Thoracic aorta (tissue), 2 donors: Measurements from ENCODE around the gene ADAMTS17. TPM values are rescaled to one million over a fixed set of nuclear protein-coding genes. Genes with fewer than 3 reads are reported as not detected.
"Not testable (repeated sequence)": the region's sequence is repeated elsewhere in the genome, so short reads cannot be mapped to it uniquely, and the experiment has no call there.

Experiments used
- ATAC-seq: fragments of 150-250 bp; one replicate; pipeline ENCODE4 v1.8.0; 2017; ENCODE audit warnings: low read depth; ENCODE audit not compliant: insufficient number of reproducible peaks, low FRiP score
- DNase-seq: peaks from one replicate; pipeline ENCODE4 v3.0.0-alpha.2; 2020; ENCODE audit warnings: low spot score
- H3K27ac ChIP-seq, 2 donors: fragments of 200-600 bp; sonication (generic); 1 replicate in 1 of 2; 2 replicates in 1 of 2; pipeline ENCODE4 v1.5.1; 2016; ENCODE audit warnings: mild to moderate bottlenecking in 2 of 2, moderate library complexity in 2 of 2
- H3K27me3 ChIP-seq: fragments of 200-600 bp; sonication (generic); replicated peaks from 2 replicates; pipeline ENCODE4 v1.6.0; 2016; ENCODE audit warnings: mild to moderate bottlenecking; ENCODE audit not compliant: insufficient read depth
- H3K36me3 ChIP-seq: fragments of 200-600 bp; sonication (generic); one replicate; pipeline ENCODE4 v1.5.1; 2016
- H3K4me1 ChIP-seq, 2 donors: fragments of 200-600 bp; sonication (generic); 1 replicate in 1 of 2; 2 replicates in 1 of 2; pipeline versions ENCODE4 v1.5.1 to v1.6.0; 2016; ENCODE audit warnings: low read depth in 2 of 2, mild to moderate bottlenecking in 1 of 2; ENCODE audit not compliant: control insufficient read depth in 1 of 2
- H3K4me3 ChIP-seq: fragments of 200-600 bp; sonication (generic); 2 replicates; pipeline ENCODE4 v1.5.1; 2016; ENCODE audit warnings: mild to moderate bottlenecking
- H3K9me3 ChIP-seq: fragments of 200-600 bp; sonication (generic); 2 replicates; pipeline ENCODE4 v1.5.1; 2016
- CTCF ChIP-seq: fragments of 200-600 bp; sonication (generic); IDR thresholded peaks from one replicate; pipeline ENCODE4 v1.5.1; 2019; ENCODE audit warnings: antibody characterized with exemption
- total RNA-seq, 2 donors: library from RNA; depleted of rRNA; stranded (reverse); fragments of >200 nt; gene quantifications; one replicate each; pipeline versions ENCODE4 v1.1.0 to v1.2.3, GENCODE V29; 2016

ADAMTS17 gene
- total RNA-seq, 2 donors from 2014 or later: 2.8 to 8.1 TPM

- Histone ChIP-seq H3K4me3 (no peak overlapping the region), H3K36me3 (no peaks in the 10 kb centered on the region), H3K9me3 (no peaks in the 10 kb centered on the region), H3K4me1 (no peaks in the 10 kb centered on the region), H3K27me3 (no peaks in the 10 kb centered on the region), H3K27ac (no peak overlapping the region)
- ATAC-seq (no peak), DNase-seq (no peak)
- TF ChIP-seq CTCF: no peak
These were observed 249.7 kb downstream of the ADAMTS17 start for GRCh38 chr15:100092034-100092433.

DNA sequence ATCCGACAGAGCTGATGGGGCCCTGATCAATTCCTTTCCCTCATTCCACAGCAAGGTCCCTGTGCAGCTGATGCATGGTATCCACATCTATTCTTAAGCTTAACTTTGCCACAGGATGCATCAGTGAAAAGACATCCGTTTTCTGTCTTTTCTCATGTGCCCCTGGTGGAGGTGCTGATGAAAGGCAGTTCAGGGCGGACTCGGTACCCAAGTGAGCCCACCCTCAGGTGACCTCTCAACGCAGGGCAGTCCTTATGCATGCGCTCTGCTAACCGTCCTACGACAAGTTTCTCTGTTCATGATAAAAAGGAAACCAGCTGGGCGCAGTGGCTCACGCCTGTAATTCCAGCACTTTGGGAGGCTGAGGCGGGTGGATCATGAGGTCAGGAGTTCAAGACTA lies 251.4 kb downstream of the ADAMTS17 start:
- H3K36me3 ChIP-seq: no peaks in the 10 kb centered on the region
- no peak overlapping the region for H3K4me3 ChIP-seq
- no peaks in the 10 kb centered on the region for H3K27me3 ChIP-seq
- no peak for DNase-seq
- ATAC-seq: no peak
- H3K27ac ChIP-seq: no peak overlapping the region
- H3K9me3 ChIP-seq: no peaks in the 10 kb centered on the region
- TF ChIP-seq CTCF: no peak
- H3K4me1 ChIP-seq: no peaks in the 10 kb centered on the region

- H3K4me3 ChIP-seq, ATAC-seq, H3K27ac ChIP-seq, DNase-seq, H3K9me3 ChIP-seq, H3K36me3 ChIP-seq, H3K27me3 ChIP-seq: not testable (repeated sequence)
- H3K4me1 ChIP-seq: peaks cover 0 to 15% of the 10 kb centered on the region in 2 donors
These were observed 257.5 kb downstream of the ADAMTS17 start for GRCh38 chr15:100084042-100084821.

DNA sequence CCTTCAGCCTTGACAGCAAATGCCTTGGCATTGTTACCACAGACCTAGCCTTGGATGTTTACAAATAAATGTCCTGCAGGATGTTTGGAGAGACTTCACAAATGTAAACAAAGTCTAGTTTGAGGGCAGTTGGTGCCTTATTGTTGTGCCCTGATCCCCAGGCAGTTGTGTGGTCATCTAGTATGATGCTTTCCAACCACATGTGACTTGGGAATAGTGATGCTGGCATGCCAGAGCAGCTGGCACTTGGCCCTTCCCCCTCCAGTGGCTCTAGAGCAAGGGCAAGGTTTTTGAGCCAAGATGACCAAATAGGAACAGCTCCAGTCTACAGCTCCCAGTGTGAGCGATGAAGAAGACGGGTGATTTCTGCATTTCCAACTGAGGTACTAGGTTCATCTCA lies 258.2 kb downstream of the ADAMTS17 start:
- H3K27me3 ChIP-seq: no peaks in the 10 kb centered on the region
- peak; percentile 25 for DNase-seq
- no peak overlapping the region for H3K4me3 ChIP-seq
- peak overlapping the region in 1 of 2 donors; percentile 23 for H3K27ac ChIP-seq
- H3K4me1 ChIP-seq: peaks cover 0 to 15% of the 10 kb centered on the region in 2 donors
- no peaks in the 10 kb centered on the region for H3K36me3 ChIP-seq
- no peaks in the 10 kb centered on the region for H3K9me3 ChIP-seq
- TF ChIP-seq CTCF: no peak
- ATAC-seq: peak; percentile 93

- TF ChIP-seq CTCF: no peak
- H3K36me3 ChIP-seq: no peaks in the 10 kb centered on the region
- H3K4me1 ChIP-seq: peaks cover 0 to 15% of the 10 kb centered on the region in 2 donors
- H3K4me3 ChIP-seq: no peak overlapping the region
- H3K9me3 ChIP-seq: no peaks in the 10 kb centered on the region
- ATAC-seq: no peak
- no peak for DNase-seq
- no peaks in the 10 kb centered on the region for H3K27me3 ChIP-seq
- H3K27ac ChIP-seq: no peak overlapping the region
These were observed 258.9 kb downstream of the ADAMTS17 start for GRCh38 chr15:100082761-100083402.
